Loucy (cell line): ENCODE data around the gene CACHD1.

Experiments used
- H2AFZ ChIP-seq: fragments of 200-600 bp; sonication (generic); 2 replicates; pipeline ENCODE4 v1.6.0; 2016; ENCODE audit warnings: antibody characterized with exemption, mild to moderate bottlenecking, low read length, moderate library complexity
- H3F3A ChIP-seq: fragments of 200-600 bp; 2 replicates; pipeline ENCODE4 v1.6.0; 2016; ENCODE audit warnings: antibody characterized with exemption, low read depth, mild to moderate bottlenecking
- H3K27me3 ChIP-seq: fragments of 200-600 bp; sonication (generic); 2 replicates; pipeline ENCODE4 v1.6.1; 2014; ENCODE audit warnings: low read length, mild to moderate bottlenecking; ENCODE audit not compliant: insufficient read depth, poor library complexity, severe bottlenecking
- H3K36me3 ChIP-seq: fragments of 200-600 bp; sonication (generic); 2 replicates; pipeline ENCODE4 v1.6.1; 2016; ENCODE audit warnings: low read length; ENCODE audit not compliant: insufficient read depth
- H3K4me1 ChIP-seq: fragments of 200-600 bp; sonication (generic); 2 replicates; pipeline ENCODE4 v1.5.1; 2014; ENCODE audit warnings: low read length, mild to moderate bottlenecking; ENCODE audit not compliant: insufficient read depth, poor library complexity, severe bottlenecking
- H3K4me2 ChIP-seq: fragments of 200-600 bp; sonication (generic); 2 replicates; pipeline ENCODE4 v1.6.0; 2014; ENCODE audit warnings: antibody characterized with exemption, low read length, low read depth, mild to moderate bottlenecking; ENCODE audit not compliant: poor library complexity, severe bottlenecking
- H3K4me3 ChIP-seq: fragments of 200-600 bp; sonication (generic); 2 replicates; pipeline ENCODE4 v1.5.1; 2014; ENCODE audit warnings: low read length, mild to moderate bottlenecking, mixed read lengths; ENCODE audit not compliant: poor library complexity, severe bottlenecking
- H3K79me2 ChIP-seq: fragments of 200-600 bp; sonication (generic); 2 replicates; pipeline ENCODE4 v1.6.1; 2014; ENCODE audit warnings: low read length; ENCODE audit not compliant: insufficient read depth
- H3K9ac ChIP-seq: fragments of 200-600 bp; sonication (generic); 2 replicates; pipeline ENCODE4 v1.6.0; 2014; ENCODE audit warnings: mild to moderate bottlenecking, low read depth, low read length, moderate library complexity; ENCODE audit not compliant: poor library complexity, severe bottlenecking
- H3K9me2 ChIP-seq: fragments of 200-600 bp; sonication (generic); replicated peaks from 2 replicates; pipeline ENCODE4 v1.6.1; 2016; ENCODE audit warnings: low read depth, low read length, mixed read lengths
- H3K9me3 ChIP-seq: fragments of 200-600 bp; sonication (generic); 2 replicates; pipeline ENCODE4 v1.6.1; 2014; ENCODE audit warnings: mild to moderate bottlenecking, antibody characterized with exemption, low read length, low read depth; ENCODE audit not compliant: insufficient read depth
- H4K20me1 ChIP-seq: fragments of 200-600 bp; sonication (generic); 2 replicates; pipeline ENCODE4 v1.6.0; 2014; ENCODE audit warnings: antibody characterized with exemption, low read length, mild to moderate bottlenecking; ENCODE audit not compliant: insufficient read depth, poor library complexity, severe bottlenecking
- EZH2phosphoT487 ChIP-seq: fragments of 200-600 bp; IDR thresholded peaks from 2 replicates; pipeline ENCODE4 v1.6.1; 2018; ENCODE audit warnings: antibody characterized with exemption, mild to moderate bottlenecking, moderate library complexity, borderline replicate concordance
- TF ChIP-seq, protein P1 (sequence below): fragments of 200-600 bp; sonication (generic); conservative IDR thresholded peaks from 2 replicates; pipeline ENCODE4 v1.5.1; 2014; ENCODE audit warnings: mild to moderate bottlenecking, antibody characterized with exemption, low read length

Gene CACHD1

DNA sequence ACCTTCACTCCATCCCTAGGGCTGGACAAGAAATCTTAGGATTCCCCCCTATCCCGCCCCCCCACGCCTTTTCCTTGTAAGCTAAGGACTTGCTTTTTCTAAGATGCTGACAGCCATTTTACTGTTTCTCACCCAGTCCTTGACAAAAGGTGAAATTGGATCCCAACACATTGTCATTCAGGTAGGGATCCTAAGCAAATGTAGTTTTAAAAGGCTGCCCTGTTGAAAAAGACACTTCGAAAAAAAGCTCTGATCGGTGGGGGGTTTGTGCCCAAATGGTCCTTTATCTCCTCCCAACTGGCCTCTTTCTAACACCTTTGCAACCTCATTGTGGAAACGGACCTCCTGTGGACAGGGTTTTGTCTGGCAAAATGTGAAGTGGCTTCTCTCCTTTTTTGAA, 2.9 kb downstream of the CACHD1 start:
- Histone ChIP-seq H3K4me3 (peak overlapping the region; percentile 72), H3F3A (peaks cover 6% of the 10 kb centered on the region; the same call in 1 of the 2 replicates), H3K4me1 (peaks cover 62% of the 10 kb centered on the region), H2AFZ (no peak overlapping the region), H3K9ac (peak overlapping the region; percentile 29), H3K9me2 (no peaks in the 10 kb centered on the region), H3K4me2 (peak overlapping the region; percentile 80), H3K79me2 (peaks cover 19% of the 10 kb centered on the region), H3K9me3 (no peaks in the 10 kb centered on the region), H4K20me1 (peaks cover 3% of the 10 kb centered on the region), H3K36me3 (no peaks in the 10 kb centered on the region), H3K27me3 (no peaks in the 10 kb centered on the region)
- TF ChIP-seq, protein P1, sequence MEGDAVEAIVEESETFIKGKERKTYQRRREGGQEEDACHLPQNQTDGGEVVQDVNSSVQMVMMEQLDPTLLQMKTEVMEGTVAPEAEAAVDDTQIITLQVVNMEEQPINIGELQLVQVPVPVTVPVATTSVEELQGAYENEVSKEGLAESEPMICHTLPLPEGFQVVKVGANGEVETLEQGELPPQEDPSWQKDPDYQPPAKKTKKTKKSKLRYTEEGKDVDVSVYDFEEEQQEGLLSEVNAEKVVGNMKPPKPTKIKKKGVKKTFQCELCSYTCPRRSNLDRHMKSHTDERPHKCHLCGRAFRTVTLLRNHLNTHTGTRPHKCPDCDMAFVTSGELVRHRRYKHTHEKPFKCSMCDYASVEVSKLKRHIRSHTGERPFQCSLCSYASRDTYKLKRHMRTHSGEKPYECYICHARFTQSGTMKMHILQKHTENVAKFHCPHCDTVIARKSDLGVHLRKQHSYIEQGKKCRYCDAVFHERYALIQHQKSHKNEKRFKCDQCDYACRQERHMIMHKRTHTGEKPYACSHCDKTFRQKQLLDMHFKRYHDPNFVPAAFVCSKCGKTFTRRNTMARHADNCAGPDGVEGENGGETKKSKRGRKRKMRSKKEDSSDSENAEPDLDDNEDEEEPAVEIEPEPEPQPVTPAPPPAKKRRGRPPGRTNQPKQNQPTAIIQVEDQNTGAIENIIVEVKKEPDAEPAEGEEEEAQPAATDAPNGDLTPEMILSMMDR: no peak
- TF ChIP-seq EZH2phosphoT487: no peak

GRCh38 chr1:64473367-64473766, 3.4 kb downstream of the CACHD1 start:
- no peaks in the 10 kb centered on the region for H3K9me2 ChIP-seq
- no peak for TF ChIP-seq EZH2phosphoT487
- TF ChIP-seq, protein P1: no peak
- no peaks in the 10 kb centered on the region for H3K27me3 ChIP-seq
- no peaks in the 10 kb centered on the region for H3K9me3 ChIP-seq
- H3K4me3 ChIP-seq: peak overlapping the region; percentile 72
- H3K4me2 ChIP-seq: peak overlapping the region; percentile 80
- no peaks in the 10 kb centered on the region for H3K36me3 ChIP-seq
- peaks cover 3% of the 10 kb centered on the region for H4K20me1 ChIP-seq
- H3F3A ChIP-seq: peaks cover 6% of the 10 kb centered on the region; the same call in 1 of the 2 replicates
- H3K4me1 ChIP-seq: peaks cover 62% of the 10 kb centered on the region
- H3K9ac ChIP-seq: peak overlapping the region; percentile 29
- H3K79me2 ChIP-seq: peaks cover 21% of the 10 kb centered on the region
- no peak overlapping the region for H2AFZ ChIP-seq

- TF ChIP-seq, protein P1: no peak
- TF ChIP-seq EZH2phosphoT487: no peak
- peaks cover 22% of the 10 kb centered on the region for H3K79me2 ChIP-seq
- no peak overlapping the region for H3K4me3 ChIP-seq
- no peaks in the 10 kb centered on the region for H3K27me3 ChIP-seq
- peaks cover 6% of the 10 kb centered on the region; the same call in 1 of the 2 replicates for H3F3A ChIP-seq
- peaks cover 62% of the 10 kb centered on the region for H3K4me1 ChIP-seq
- peaks cover 3% of the 10 kb centered on the region for H4K20me1 ChIP-seq
- no peak overlapping the region for H3K9ac ChIP-seq
- no peaks in the 10 kb centered on the region for H3K9me3 ChIP-seq
- peak overlapping the region; percentile 80 for H3K4me2 ChIP-seq
- H3K9me2 ChIP-seq: no peaks in the 10 kb centered on the region
- H3K36me3 ChIP-seq: no peaks in the 10 kb centered on the region
- H2AFZ ChIP-seq: no peak overlapping the region
These were observed 4.2 kb downstream of the CACHD1 start for GRCh38 chr1:64474133-64474532.
